ENCODE measurements around the gene XXYLT1.
"Not testable (repeated sequence)": the region's sequence is repeated elsewhere in the genome, so short reads cannot be mapped to it uniquely, and the experiment has no call there.

The XXYLT1 gene, protein sequence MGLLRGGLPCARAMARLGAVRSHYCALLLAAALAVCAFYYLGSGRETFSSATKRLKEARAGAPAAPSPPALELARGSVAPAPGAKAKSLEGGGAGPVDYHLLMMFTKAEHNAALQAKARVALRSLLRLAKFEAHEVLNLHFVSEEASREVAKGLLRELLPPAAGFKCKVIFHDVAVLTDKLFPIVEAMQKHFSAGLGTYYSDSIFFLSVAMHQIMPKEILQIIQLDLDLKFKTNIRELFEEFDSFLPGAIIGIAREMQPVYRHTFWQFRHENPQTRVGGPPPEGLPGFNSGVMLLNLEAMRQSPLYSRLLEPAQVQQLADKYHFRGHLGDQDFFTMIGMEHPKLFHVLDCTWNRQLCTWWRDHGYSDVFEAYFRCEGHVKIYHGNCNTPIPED

DNA sequence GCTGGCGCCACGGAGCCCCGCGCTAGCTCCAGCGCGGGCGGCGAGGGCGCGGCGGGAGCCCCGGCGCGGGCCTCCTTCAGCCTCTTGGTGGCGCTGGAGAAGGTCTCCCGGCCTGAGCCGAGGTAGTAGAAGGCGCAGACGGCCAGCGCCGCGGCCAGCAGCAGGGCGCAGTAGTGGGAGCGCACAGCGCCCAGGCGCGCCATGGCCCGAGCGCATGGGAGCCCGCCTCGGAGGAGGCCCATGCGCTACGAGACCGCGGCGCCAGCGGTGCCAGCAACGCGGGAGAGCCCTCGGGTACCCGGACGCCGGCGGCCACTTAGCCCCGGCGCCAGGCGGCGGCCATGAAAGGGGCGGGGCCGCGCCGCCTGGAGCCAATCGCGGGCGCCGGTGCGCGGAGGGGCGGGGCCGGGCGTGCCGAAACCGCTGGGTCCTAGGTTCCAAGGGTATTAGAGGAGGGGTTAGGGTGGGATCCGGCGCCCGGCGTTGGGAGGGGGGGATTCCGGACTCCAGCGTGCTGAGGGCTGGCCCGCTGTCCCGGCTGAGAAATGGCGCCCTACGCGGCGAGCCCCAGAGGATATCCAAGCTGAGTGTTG lies at the start of gene XXYLT1:
TSS of gene XXYLT1 (minus strand) at position 343 of the 593 bp plus-strand sequence. CDS start at position 242, 101 bp downstream.
- DNase-seq, result peak; percentile 90

DNA sequence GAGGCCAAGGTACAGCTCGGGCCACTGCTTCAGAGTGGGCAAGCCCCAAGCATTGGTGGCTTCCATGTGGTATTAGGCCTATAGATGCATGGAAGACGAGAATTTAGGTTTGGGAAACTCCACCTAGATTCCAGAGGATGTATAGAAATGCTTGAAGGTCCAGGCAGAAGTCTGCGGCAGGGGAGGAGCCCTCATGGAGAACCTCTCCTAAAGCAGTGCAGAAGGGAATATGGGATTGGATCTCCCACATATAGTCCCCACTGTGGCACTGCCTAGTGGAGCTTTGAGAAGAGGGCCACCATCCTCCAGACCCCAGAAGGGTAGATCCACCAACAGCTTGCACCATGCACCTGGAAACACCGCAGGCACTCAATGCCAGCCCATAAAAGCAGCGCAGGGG lies 48.1 kb upstream of the XXYLT1 start:
- no peak for DNase-seq

DNA sequence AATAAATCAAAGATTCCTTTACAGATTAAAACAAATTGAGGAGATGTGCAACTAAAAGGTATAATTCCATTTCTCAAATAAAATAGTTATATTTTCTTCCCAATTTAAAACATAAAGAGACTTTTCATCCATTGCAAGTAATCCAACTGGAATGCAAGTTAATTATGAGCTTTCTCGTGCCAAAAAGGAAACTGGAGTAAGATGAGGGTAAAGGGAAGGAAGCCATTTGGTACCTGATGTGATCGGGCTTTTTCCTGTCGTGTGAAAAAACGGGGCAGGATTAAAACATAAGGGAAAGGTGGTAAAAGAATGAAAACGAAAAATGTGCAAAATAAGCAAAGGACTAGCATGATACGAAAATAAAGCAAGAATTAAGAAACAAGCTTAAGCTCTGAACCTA lies 41.8 kb upstream of the XXYLT1 start:
- no peak for DNase-seq

DNA sequence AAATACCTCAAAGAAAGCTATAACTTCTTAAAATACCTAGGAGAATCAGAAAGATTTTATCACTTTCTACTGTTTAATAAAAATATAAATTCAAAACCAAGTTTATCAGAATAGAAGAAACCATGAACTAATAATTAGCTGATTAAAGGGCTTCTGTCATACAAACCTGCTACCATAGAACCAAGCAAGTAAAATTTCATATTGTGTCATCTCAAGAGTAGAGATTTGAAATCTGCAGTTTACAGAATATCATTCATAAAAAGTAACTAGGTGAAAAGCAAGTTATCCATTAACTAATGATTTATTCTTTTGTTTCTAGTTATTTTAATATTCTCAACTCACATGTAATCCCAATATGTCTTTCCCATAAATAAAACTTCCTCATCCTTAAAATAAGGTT lies 36.8 kb upstream of the XXYLT1 start:
- DNase-seq, result no peak

DNA sequence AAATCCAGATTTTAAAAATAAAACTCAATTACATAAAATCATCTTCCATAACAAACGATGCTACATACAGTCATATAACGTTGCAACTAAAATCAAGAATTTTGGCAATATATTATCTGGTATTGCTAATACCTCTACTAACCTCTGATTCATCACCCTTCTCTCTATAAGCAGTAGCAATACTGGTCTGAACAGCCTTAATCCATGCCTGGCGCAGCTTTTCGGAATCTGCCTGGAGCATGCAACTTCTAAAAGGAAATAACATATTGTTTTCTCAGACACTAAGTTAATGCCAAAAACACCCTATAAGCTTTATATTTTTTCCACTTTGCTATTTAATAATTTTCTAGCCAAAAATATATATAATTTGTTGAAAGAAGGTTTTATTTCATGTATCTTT lies 35.4 kb upstream of the XXYLT1 start:
- DNase-seq, result no peak

DNA sequence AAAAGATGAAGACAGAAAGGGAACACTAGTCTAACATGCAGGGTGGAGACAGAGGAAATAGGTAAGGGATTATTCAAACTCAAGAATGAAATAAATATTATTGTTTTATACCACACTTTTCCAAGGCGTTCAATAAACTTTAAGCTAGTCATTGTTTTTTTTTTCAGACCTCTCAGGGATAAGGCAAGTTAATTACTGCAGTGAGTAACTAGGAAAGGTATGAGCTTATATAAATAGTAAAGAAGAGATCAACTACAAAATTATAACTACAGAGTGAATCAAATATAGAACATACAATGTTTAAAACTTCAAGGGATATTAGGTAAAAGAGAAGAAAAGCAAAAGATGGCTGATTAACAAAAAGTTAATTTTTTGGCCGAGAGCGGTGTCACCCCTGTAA lies 31.5 kb upstream of the XXYLT1 start:
- no peak for DNase-seq

DNA sequence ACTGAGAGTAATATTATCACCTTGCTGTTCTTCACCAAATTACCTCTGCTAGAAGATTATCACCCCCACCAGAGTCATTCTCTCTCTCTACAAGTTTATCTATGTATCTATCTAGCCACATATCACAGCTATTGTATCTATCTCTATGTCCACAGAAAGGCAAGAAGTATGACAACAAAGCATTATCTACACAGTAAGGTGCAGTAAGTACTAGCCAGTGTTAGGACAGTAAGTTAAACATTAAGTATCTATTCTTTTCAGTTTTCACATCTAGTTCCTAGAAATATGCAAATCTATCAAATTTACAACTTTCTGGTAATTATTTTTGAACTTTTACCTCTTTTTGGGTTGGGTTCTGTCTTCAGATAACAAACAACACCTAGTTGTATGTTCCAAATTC lies 26.5 kb upstream of the XXYLT1 start:
- DNase-seq, result no peak

DNA sequence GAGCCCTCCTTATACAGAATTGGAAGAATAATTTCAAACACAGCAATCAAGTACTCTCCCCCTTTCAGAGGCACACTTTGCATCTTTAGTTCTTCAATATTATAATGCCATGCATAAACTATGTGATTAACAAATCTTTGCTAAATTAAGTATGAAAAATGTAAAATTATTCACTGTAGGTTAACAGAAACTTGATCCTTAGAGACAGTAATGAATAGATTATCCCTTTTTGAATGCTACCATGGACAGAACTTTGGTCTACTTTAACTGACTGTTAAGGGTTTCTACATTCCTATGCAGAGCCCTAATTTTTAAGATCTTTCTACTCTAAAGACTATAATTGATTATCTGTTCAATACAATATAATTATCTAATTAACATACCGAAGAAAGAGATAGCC lies 25.7 kb upstream of the XXYLT1 start:
- DNase-seq, result no peak

DNA sequence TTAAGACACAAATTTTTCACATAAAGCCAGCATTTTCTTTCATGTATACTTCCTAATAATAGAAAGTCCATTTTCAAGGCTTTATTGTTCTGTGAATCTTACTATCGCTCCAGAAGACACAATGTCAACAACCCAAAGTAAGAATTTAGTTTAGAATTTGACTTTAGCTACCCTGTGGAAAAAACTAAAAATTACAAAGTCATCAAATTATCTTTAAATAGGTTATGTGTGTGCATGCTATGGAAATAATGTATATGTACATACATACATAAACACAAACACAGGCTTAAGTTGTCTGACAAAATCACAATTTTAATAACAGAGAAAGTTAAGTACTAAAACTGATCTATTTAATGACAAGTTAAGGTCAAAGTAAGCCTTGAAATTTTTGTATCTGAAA lies 20.2 kb upstream of the XXYLT1 start:
- DNase-seq, result no peak

DNA sequence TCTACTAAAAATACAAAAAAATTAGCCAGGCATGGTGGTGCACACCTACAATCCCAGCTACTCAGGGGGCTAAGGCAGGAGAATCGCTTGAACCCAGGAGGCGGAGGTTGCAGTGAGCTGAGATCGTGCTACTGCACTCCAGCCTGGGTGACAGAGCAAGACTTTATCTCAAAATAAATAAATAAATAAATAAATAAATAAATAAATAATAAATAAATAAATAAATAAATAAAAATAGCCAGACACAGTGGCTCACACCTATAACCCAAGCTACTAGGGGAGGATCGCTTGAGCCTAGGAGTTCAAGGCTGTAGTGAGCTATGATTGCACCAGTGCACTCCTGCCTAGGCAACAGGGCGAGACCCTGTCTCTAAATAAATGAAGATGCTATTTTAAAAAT lies 19.7 kb upstream of the XXYLT1 start:
- not testable (repeated sequence) for DNase-seq

DNA sequence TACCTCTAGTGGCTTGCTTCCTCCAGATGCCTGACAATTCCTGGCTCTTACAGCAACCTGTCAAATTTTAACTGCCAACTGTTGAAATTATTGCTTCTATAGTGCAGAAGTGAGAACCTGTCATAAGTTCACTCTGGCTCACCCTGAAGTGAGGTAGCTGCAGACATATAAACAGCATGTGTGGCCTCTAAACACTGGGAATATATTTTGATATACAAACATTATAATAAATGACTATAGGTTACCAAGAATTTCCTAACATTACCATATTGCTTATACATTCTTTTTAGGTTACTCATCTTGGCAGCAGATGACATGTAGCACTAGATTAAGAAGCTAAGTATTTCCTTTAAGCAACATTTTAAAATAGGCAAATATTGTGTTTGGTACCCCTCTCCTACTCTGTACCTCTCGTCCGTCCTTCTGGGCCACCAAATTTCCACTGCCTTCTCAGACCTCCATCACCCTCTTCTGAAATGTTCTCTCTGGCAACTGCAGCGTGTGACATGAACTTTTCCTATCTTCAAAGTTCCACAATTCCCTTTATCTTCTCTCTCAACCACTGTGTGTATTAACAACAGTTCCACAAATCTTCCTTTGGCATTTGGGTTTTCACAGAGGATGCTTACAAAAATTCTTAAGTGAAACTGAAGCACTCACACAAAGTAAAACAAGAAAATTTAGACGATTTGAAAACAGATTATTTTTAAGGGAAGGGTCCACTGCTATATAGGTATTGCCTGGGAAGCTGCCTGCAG lies 15.3 kb upstream of the XXYLT1 start:
- DNase-seq, result peak; percentile 82

DNA sequence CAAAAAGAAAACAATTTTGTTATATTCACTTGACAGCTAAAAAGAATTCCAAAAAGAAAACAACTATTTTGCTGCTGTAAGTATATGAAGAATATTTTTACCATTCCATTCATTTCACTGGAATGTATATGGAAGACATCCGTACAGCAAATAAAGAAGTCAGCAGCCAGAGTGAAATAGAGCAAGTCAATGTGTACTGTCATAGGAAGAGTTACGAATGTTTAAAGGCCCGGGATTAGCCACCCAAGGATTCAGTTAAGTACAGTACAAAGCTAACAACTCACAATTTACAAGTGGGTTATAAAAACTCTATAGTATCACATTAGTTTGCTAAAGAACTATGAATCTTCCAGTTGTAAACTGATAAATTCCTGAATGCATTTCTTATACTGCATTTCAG lies 14.4 kb upstream of the XXYLT1 start:
- DNase-seq, result peak; percentile 4

DNA sequence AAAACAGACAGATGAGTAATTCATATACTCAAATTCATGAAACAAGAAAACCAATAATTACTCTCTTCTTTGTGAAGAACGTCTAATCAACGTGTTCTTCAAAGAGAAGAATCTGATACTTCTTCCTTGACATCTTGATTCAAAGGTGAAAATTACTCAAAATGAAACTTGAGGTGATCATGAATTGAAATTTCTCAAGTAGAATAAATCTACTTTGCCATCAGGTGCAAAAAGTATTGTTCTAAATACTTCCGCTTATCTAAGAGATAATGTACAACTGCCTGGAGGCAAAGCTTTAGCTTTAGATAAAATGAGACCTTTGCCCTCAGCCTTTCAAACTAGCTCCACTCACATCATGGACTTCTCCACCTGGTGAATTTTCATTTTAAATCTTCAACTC lies 13.9 kb upstream of the XXYLT1 start:
- DNase-seq, result no peak

DNA sequence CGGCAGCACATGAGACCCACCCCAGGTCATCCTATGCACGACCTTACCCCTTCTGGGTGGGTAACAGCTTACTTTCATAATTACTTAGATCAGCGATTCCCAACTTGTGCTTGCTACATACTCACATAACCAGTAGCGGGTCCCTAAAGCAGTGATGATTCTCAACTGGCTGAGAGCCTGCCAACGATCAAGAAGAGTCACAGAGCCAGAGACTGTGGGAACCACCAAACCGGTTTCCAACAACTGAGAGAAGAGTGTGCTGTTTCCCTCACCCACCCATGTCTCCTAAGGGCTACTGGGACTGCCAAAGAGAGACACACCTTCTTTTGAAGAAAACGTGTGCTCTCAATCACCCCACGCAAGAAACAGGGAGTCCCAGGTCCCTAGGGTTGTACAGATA lies 12.0 kb upstream of the XXYLT1 start:
- DNase-seq, result no peak

DNA sequence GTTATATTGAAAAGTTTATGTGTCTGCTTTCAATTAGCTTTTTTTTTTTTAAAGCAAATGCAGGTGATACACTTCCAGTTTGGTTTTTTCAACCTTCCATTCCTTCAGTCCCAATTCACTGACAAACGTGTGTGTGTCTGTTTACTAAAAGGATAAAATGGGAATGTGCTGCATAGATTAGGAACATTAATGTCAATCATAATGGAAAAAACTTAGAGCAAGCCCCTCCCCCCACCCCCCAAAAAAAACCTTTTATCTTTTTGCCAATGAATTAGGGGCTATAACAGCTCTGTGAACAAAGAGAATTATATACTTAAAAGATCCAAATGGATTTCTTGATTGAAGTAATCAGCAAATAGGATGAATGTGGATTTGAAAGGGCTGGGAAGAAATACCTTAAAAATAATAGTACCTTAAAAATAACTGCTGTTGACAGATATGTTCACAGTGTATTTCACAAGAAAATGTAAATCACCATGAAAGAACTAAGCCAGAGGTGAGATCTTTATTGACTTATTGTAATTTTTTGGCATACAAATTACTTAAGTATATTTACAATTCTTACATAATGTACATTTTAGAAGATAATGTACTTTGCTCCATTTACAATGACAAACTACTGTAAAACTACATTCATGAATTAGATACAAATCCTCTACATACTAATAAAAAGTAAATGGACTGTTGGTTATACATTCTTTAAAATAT lies 3.5 kb upstream of the XXYLT1 start:
- no peak for DNase-seq

DNA sequence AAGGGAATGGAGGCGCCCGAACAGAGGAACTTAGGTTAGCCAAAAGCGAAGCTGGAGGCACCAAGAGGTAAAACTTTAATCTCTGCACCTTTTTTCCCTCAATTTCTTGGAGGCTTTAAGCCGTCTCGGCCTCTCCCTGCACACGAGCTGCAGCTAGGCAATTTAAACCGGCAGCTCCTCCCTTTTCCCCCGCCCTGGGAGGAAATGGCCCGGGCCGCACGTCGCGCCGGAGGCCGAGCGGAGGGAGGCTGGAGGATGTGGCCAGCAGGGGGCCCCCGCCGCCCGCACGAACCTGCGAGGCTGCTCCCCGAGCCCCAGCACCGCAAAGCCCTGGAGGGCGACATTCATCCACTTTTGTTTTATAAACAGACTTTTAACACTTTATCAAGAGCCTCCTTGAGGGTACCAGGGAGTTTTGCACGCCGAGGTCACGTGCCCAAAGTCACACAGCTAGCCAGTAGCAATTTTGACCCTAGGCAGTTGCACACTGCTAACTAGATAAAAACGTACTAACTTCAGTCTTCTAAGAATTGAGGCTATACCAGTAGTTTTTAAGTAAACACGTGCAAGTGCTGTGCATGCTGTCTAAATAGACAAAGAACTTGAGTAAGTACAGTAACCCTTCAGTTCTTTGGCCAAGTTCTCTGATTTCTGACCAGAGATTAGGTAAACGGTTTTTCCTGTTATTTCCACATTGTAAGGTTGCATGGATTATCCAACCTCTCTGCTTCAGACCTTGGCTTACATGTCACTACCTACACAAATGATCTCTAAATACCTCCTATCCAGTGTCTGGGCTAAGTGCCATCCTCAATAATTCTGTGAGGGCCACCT lies 668 bp upstream of the XXYLT1 start:
- DNase-seq, result peak; percentile 85

DNA sequence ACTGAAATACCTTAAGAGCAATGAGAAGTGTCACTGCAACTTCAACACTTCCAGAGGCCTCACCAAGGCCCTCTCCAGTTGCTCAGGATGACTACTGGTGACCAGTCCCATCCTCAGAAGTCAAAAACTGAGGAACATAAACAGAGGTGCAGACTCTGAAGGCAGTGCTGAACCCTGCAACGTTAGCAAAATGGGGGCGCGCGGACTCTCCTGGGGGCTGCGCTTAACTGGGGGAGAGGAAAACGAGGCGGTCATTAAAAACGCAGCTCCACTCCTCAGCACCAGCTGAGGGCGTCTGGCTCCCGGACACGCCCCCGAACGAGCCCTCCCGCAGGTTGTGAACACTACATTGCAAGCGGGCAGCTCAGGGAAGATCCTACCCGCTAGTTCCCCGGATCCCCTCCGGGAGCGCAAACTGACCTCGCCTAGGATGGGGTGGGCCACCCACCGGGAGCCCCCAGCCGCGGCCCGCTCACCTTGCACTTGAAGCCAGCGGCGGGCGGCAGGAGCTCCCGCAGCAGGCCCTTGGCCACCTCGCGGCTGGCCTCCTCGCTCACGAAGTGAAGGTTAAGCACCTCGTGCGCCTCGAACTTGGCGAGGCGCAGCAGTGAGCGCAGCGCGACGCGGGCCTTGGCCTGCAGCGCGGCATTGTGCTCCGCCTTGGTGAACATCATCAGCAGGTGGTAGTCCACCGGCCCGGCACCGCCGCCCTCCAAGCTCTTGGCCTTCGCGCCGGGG lies 711 bp downstream of the XXYLT1 start:
- DNase-seq, result peak; percentile 36

DNA sequence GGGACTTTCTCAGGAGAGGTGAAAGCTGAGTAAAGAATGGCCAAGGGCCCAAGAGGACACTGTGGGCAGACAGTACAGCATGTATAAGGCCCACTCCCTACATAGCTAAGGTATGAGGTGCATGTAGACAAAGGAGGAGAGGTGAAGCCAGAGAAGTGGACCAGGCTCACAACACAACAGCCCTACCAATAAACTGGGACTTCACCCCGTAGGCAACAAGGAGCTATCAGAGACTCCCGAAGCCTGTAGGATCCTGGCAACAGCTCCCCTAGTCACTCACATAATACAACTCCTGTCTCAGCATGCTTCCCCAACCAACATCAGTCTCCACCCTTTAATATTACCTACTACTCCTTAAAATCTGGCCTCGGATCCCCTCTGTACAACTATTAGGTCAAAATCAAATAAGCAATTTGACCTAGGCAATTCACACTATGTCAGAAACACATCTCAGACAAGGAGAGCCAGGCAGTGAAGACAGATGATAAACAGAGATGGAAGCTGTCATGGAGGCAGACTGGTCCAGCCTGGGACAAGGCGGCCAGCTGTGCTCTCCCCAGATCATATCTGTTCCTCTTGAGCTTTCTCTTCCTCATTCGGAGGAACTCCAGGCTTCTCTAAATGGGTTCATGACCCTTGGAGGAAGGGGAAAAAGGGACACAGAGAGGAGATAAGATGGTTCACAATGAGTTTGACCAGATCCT lies 1.4 kb downstream of the XXYLT1 start:
- DNase-seq, result no peak

DNA sequence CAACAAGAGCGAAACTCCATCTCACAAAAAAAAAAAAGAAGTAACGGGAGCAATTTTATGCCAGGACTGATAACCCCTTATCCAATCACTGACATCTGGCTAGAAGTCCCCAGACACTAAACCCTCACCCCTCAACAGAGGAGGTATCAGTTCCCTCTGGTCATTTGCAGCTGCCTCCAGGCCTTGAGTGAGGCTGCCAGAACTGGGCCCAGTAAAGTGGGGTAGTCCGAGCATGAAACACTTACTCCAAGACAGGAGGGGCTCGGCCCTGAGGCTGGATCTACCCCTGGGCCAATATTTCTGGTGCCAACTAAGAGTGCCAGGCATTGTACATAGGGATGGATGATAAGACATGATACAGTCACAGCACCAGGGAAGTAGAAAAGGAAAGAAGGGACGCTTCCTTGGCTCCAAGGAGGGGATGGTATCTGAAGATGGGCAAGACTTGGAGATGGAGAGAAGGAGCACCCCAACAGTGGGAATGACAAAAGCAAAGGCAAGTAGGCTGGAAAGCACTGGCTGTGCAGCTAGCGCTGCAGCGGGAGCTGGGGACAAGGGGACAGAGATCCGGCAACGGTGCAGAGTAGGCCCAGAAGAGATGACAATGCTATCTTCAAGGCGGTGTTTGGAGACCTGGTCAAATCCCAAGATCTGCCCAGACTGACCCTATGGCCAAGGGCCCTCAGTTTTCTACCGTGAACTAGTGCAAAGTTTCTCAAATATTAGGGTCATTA lies 2.2 kb downstream of the XXYLT1 start:
- DNase-seq, result no peak

DNA sequence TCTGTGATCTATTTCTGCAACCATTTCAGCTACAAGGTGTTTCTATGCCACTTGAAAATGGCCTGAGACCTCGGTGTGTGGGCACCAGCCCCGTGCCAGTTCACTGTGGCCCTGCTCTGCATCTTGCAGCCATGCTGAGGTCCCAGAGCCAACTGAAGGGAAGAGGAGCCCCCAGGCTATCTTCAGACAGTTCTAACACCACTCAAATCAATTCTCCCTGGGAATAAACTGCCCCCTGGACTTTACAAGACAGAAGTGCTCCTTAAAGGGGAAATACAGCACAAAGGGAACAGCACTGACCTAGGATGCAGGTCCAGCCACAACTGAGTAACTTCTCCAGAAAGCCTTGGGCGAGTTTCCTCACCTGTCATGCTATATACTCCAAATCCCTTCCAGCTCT lies 3.9 kb downstream of the XXYLT1 start:
- no peak for DNase-seq

All from fibroblast of upper back skin (primary cell).